A673 (cell line): ENCODE measurements around the gene ATP2A2.

Experiments
- EZH2 ChIP-seq: fragments of 200-600 bp; sonication (generic); IDR thresholded peaks from 2 replicates; pipeline ENCODE4 v1.6.1; 2017; ENCODE audit warnings: borderline replicate concordance, low read depth, mild to moderate bottlenecking, mixed read lengths, antibody characterized with exemption, low read length; ENCODE audit not compliant: poor library complexity, severe bottlenecking
- TF ChIP-seq, protein P1 (sequence below): fragments of 300-800, 200-600 bp; sonication (generic); conservative IDR thresholded peaks from 2 replicates; pipeline ENCODE4 v1.5.1; 2017; ENCODE audit warnings: low read depth, mild to moderate bottlenecking, antibody characterized with exemption, low read length, moderate library complexity, mixed read lengths

DNA sequence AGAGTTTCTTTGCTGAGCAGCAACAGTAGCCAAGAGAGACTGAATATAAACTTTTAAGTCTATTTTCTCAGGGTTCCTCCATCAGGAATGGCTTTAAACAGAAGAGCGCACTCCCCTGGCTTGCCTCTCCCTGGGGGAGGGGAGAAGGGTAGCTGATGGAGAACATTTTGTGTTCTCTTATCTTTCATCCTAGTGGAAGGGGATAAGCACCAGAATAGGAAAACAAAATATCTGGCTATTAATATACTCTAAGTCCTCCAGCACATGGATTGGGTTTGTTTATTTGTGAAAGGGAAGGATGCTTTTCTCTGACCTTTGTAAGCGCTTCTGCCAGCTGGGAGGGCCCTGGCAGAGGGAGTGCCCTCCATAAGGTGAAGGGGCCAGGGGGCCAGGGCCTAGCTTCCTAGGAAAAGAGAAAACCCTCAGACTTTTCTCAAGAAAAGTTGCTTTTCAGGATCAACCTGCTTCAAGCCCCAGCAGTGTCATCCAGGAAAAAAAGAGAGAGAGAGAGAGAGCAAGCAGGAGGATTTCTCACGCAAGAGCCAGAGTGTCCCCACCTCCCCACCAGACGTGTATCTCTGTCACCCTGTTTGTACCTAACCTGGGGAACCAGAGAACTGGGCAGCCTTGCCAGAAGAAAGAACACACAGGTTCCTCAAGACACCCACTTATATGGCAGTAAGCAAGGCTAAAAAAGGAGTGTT, 34.3 kb upstream of the ATP2A2 start:
- TF ChIP-seq, protein P1, sequence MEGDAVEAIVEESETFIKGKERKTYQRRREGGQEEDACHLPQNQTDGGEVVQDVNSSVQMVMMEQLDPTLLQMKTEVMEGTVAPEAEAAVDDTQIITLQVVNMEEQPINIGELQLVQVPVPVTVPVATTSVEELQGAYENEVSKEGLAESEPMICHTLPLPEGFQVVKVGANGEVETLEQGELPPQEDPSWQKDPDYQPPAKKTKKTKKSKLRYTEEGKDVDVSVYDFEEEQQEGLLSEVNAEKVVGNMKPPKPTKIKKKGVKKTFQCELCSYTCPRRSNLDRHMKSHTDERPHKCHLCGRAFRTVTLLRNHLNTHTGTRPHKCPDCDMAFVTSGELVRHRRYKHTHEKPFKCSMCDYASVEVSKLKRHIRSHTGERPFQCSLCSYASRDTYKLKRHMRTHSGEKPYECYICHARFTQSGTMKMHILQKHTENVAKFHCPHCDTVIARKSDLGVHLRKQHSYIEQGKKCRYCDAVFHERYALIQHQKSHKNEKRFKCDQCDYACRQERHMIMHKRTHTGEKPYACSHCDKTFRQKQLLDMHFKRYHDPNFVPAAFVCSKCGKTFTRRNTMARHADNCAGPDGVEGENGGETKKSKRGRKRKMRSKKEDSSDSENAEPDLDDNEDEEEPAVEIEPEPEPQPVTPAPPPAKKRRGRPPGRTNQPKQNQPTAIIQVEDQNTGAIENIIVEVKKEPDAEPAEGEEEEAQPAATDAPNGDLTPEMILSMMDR = no peak
- TF ChIP-seq EZH2 = no peak
